ENCODE data around the gene DGAT2L6. TPM values are rescaled to one million over a fixed set of nuclear protein-coding genes. Genes with fewer than 3 reads are reported as not detected.

DGAT2L6 gene
- polyA plus RNA-seq, 1 donor from 2014 or later: not detected

- Histone ChIP-seq H3K27me3 (ENCODE audit: insufficient read depth, low read depth, low read length) (no peaks in the 10 kb centered on the region), H3K9ac (ENCODE audit: low read length) (no peak overlapping the region), H4K20me1 (ENCODE audit: insufficient read depth) (no peaks in the 10 kb centered on the region), H3K4me2 (ENCODE audit: low read length) (no peak overlapping the region), H3K27ac (ENCODE audit: low read length) (no peak overlapping the region), H3K36me3 (ENCODE audit: insufficient read depth, low read length) (no peaks in the 10 kb centered on the region), H3F3A (ENCODE audit: insufficient read depth, low read length, poor library complexity, severe bottlenecking) (no peaks in the 10 kb centered on the region), H3K4me3 (ENCODE audit: low read length) (no peak overlapping the region), H3K9me2 (ENCODE audit: insufficient read depth, low read length) (no peaks in the 10 kb centered on the region), H3K9me3 (ENCODE audit: low read length) (no peaks in the 10 kb centered on the region), H3K79me2 (replicated peaks; ENCODE audit: insufficient read depth, low read length) (no peaks in the 10 kb centered on the region), H2AFZ (ENCODE audit: low read depth, low read length) (no peak overlapping the region)
- no peak for TF ChIP-seq TAF1 (IDR thresholded peaks at IDR 0.05; ENCODE audit: low read depth)
- TF ChIP-seq CTCF (IDR thresholded peaks at IDR 0.05; ENCODE audit: poor library complexity, severe bottlenecking): peak; percentile 21
Observed at GRCh38 chrX:70196961-70197720, 19.9 kb downstream of the DGAT2L6 start.

GRCh38 chrX:70201732-70202131 lies 24.4 kb downstream of the DGAT2L6 start:
- H3K79me2 ChIP-seq (replicated peaks; ENCODE audit: insufficient read depth, low read length): no peaks in the 10 kb centered on the region
- H4K20me1 ChIP-seq (ENCODE audit: insufficient read depth): no peaks in the 10 kb centered on the region
- no peaks in the 10 kb centered on the region for H3F3A ChIP-seq (ENCODE audit: insufficient read depth, low read length, poor library complexity, severe bottlenecking)
- no peaks in the 10 kb centered on the region for H3K9me2 ChIP-seq (ENCODE audit: insufficient read depth, low read length)
- no peaks in the 10 kb centered on the region for H3K36me3 ChIP-seq (ENCODE audit: insufficient read depth, low read length)
- H3K4me2 ChIP-seq (ENCODE audit: low read length): no peak overlapping the region
- H3K9me3 ChIP-seq (ENCODE audit: low read length): no peaks in the 10 kb centered on the region
- TF ChIP-seq RAD21 (conservative IDR thresholded peaks at IDR 0.05): no peak
- TF ChIP-seq SMC3 (conservative IDR thresholded peaks at IDR 0.05; ENCODE audit: poor library complexity): no peak
- no peak for TF ChIP-seq POLR2AphosphoS5 (IDR thresholded peaks at IDR 0.05)
- no peak for TF ChIP-seq EZH2 (IDR thresholded peaks at IDR 0.05; ENCODE audit: borderline replicate concordance, insufficient read depth, low read length, poor library complexity, severe bottlenecking)
- TF ChIP-seq EP300 (conservative IDR thresholded peaks at IDR 0.05; ENCODE audit: poor library complexity, severe bottlenecking): no peak
- no peak for TF ChIP-seq MXI1 (conservative IDR thresholded peaks at IDR 0.05; ENCODE audit: poor library complexity, severe bottlenecking)
- TF ChIP-seq REST (IDR thresholded peaks at IDR 0.05; ENCODE audit: borderline replicate concordance): no peak
- TF ChIP-seq CTCF (IDR thresholded peaks at IDR 0.05; ENCODE audit: poor library complexity, severe bottlenecking): no peak
- TF ChIP-seq TAF1 (IDR thresholded peaks at IDR 0.05; ENCODE audit: low read depth): no peak
- H3K27ac ChIP-seq (ENCODE audit: low read length): no peak overlapping the region
- no peaks in the 10 kb centered on the region for H3K27me3 ChIP-seq (ENCODE audit: insufficient read depth, low read depth, low read length)
- H3K9ac ChIP-seq (ENCODE audit: low read length): no peak overlapping the region
- no peak overlapping the region for H3K4me3 ChIP-seq (ENCODE audit: low read length)
- H2AFZ ChIP-seq (ENCODE audit: low read depth, low read length): no peak overlapping the region
